GM12873 (cell line): ENCODE measurements around the gene MLC1.
A peak's percentile ranks its signal among the peaks of the same experiment; 100 is the strongest.

Source experiments
- CTCF ChIP-seq: IDR thresholded peaks from 2 replicates; pipeline ENCODE4 v1.5.1; 2012; ENCODE audit warnings: low read depth, mild to moderate bottlenecking, moderate library complexity, low read length, control low read depth; ENCODE audit not compliant: insufficient read depth; ENCODE audit errors: missing control alignments

Gene MLC1

GRCh38 chr22:50112151-50113118 lies 27.2 kb upstream of the MLC1 start:
- TF ChIP-seq CTCF = no peak

GRCh38 chr22:50111056-50111455 lies 25.8 kb upstream of the MLC1 start:
- TF ChIP-seq CTCF = no peak

- TF ChIP-seq CTCF = no peak
These were observed 22.3 kb upstream of the MLC1 start for GRCh38 chr22:50107529-50107928.

- no peak for TF ChIP-seq CTCF
These were observed 20.2 kb upstream of the MLC1 start for GRCh38 chr22:50105208-50106100.

GRCh38 chr22:50104141-50104544 lies 18.9 kb upstream of the MLC1 start:
- no peak for TF ChIP-seq CTCF

- peak; percentile 37 for TF ChIP-seq CTCF
These were observed 17.7 kb upstream of the MLC1 start for GRCh38 chr22:50102946-50103345.

- TF ChIP-seq CTCF = no peak
These were observed 16.8 kb upstream of the MLC1 start for GRCh38 chr22:50101870-50102565.
